ENCODE measurements around the gene GCKR. TPM values are rescaled to one million over a fixed set of nuclear protein-coding genes. Genes with fewer than 3 reads are reported as not detected.

GCKR gene
- total and polyA plus RNA-seq, 4 donors: 0.13 to 7.7 (median 1.5) TPM

- H3K9me3 ChIP-seq (ENCODE audit: control insufficient read depth, low read length): no peaks in the 10 kb centered on the region
- no peaks in the 10 kb centered on the region for H3K27me3 ChIP-seq (ENCODE audit: control insufficient read depth in 1 of 2, insufficient read depth in 2 of 2, low read length in 1 of 2)
- intact Hi-C loops (cut with DNase I): no loop called here
- ATAC-seq (ENCODE audit: low FRiP score) (peak; percentile 36), DNase-seq (no peak)
- H3K27ac ChIP-seq (ENCODE audit: low read depth in 1 of 2, low read length in 2 of 2): no peak overlapping the region
- 1 to 3% methylated on average over 11 of the region's 11 CpGs for WGBS, 2 donors
- H3K36me3 ChIP-seq (ENCODE audit: control insufficient read depth in 1 of 2, insufficient read depth in 2 of 2, low read length in 1 of 2): peaks cover 0 to 4% of the 10 kb centered on the region in 2 donors
- H3K4me3 ChIP-seq (ENCODE audit: low read length in 2 of 2): peak overlapping the region; percentile 48 to 60
- H3K4me1 ChIP-seq (ENCODE audit: control insufficient read depth in 1 of 2, insufficient read depth in 2 of 2, low read length in 2 of 2): no peaks in the 10 kb centered on the region
Observed at GRCh38 chr2:27489118-27489497, 7.5 kb upstream of the GCKR start.

GRCh38 chr2:27489498-27490397 is 6.9 kb upstream of the GCKR start, which contains the start of gene IFT172:
Gene IFT172, minus strand, starts transcription at chr2:27489743. Its CDS starts 90 bp downstream, at chr2:27489653.
- H3K36me3 ChIP-seq (ENCODE audit: control insufficient read depth in 1 of 2, insufficient read depth in 2 of 2, low read length in 1 of 2): peaks cover 0 to 3% of the 10 kb centered on the region in 2 donors
- ATAC-seq (ENCODE audit: low FRiP score): peak; percentile 96
- 4% methylated on average over 43 of the region's 43 CpGs for WGBS, 2 donors
- peak within 1 kb of the TSS; percentile 48 to 60 for H3K4me3 ChIP-seq (ENCODE audit: low read length in 2 of 2)
- intact Hi-C loops (cut with DNase I): loop anchor here (5.0 to 10.0 kb wide), 3 partner anchors 62 to 135 kb away; partner anchors contain the start of genes CCDC121 (in 1 of the 2), GPN1 (in 1 of the 2), NRBP1 (in 1 of the 2) and ZNF512 (in 1 of the 2)
- H3K4me1 ChIP-seq (ENCODE audit: control insufficient read depth in 1 of 2, insufficient read depth in 2 of 2, low read length in 2 of 2): no peaks in the 10 kb centered on the region
- peak within 1 kb of the TSS in 1 of 2 donors; percentile 39 for H3K27ac ChIP-seq (ENCODE audit: low read depth in 1 of 2, low read length in 2 of 2)
- no peaks in the 10 kb centered on the region for H3K27me3 ChIP-seq (ENCODE audit: control insufficient read depth in 1 of 2, insufficient read depth in 2 of 2, low read length in 1 of 2)
- peak; percentile 99 for DNase-seq
- no peaks in the 10 kb centered on the region for H3K9me3 ChIP-seq (ENCODE audit: control insufficient read depth, low read length)

GRCh38 chr2:27492557-27492956 is 4.1 kb upstream of the GCKR start:
- Histone ChIP-seq H3K9me3 (ENCODE audit: control insufficient read depth, low read length) (no peaks in the 10 kb centered on the region), H3K27ac (ENCODE audit: low read depth in 1 of 2, low read length in 2 of 2) (no peak overlapping the region)
- intact Hi-C loops (cut with DNase I): loop anchor here (5.0 to 10.0 kb wide), 3 partner anchors 65 to 132 kb away; partner anchors contain the start of genes CCDC121 (in 1 of the 2), GPN1 (in 1 of the 2), NRBP1 (in 1 of the 2) and ZNF512 (in 1 of the 2)

GRCh38 chr2:27493948-27494283 is 2.7 kb upstream of the GCKR start:
- Histone ChIP-seq H3K9me3 (ENCODE audit: control insufficient read depth, low read length) (no peaks in the 10 kb centered on the region), H3K4me1 (ENCODE audit: control insufficient read depth in 1 of 2, insufficient read depth in 2 of 2, low read length in 2 of 2) (no peaks in the 10 kb centered on the region), H3K27ac (ENCODE audit: low read depth in 1 of 2, low read length in 2 of 2) (peak overlapping the region in 1 of 2 donors; percentile 11), H3K27me3 (ENCODE audit: control insufficient read depth in 1 of 2, insufficient read depth in 2 of 2, low read length in 1 of 2) (no peaks in the 10 kb centered on the region), H3K4me3 (ENCODE audit: low read length in 2 of 2) (no peak overlapping the region), H3K36me3 (ENCODE audit: control insufficient read depth in 1 of 2, insufficient read depth in 2 of 2, low read length in 1 of 2) (no peaks in the 10 kb centered on the region)
- ATAC-seq (ENCODE audit: low FRiP score) (peak; percentile 21), DNase-seq (no peak)
- 86 to 89% methylated on average over 13 of the region's 13 CpGs for WGBS, 2 donors
- intact Hi-C loops (cut with DNase I): loop anchor here (5.0 to 10.0 kb wide), 3 partner anchors 67 to 131 kb away; partner anchors contain the start of genes CCDC121 (in 1 of the 2), GPN1 (in 1 of the 2), NRBP1 (in 1 of the 2) and ZNF512 (in 1 of the 2)

More at GRCh38 chr2:27492557-27492956, 4.1 kb upstream of the GCKR start:
- Histone ChIP-seq H3K4me3 (ENCODE audit: low read length in 2 of 2) (no peak overlapping the region), H3K36me3 (ENCODE audit: control insufficient read depth in 1 of 2, insufficient read depth in 2 of 2, low read length in 1 of 2) (no peaks in the 10 kb centered on the region), H3K4me1 (ENCODE audit: control insufficient read depth in 1 of 2, insufficient read depth in 2 of 2, low read length in 2 of 2) (no peaks in the 10 kb centered on the region), H3K27me3 (ENCODE audit: control insufficient read depth in 1 of 2, insufficient read depth in 2 of 2, low read length in 1 of 2) (no peaks in the 10 kb centered on the region)
- ATAC-seq (ENCODE audit: low FRiP score) (no peak), DNase-seq (no peak)
- WGBS, 2 donors: 86 to 92% methylated on average over 4 of the region's 4 CpGs

GRCh38 chr2:27494284-27494943 is 2.2 kb upstream of the GCKR start:
- peak; percentile 67 to 87 for DNase-seq

GRCh38 chr2:27494944-27495554 is 1.6 kb upstream of the GCKR start, which contains the start of gene FNDC4:
Gene FNDC4, minus strand, starts transcription at chr2:27495200. Its CDS starts 521 bp downstream, at chr2:27494679.
- WGBS, 2 donors: 0 to 1% methylated on average over 29 to 70 of the region's 70 CpGs
- no peaks in the 10 kb centered on the region for H3K27me3 ChIP-seq (ENCODE audit: control insufficient read depth in 1 of 2, insufficient read depth in 2 of 2, low read length in 1 of 2)
- intact Hi-C loops (cut with DNase I): loop anchor here (5.0 to 10.0 kb wide), 3 partner anchors 68 to 130 kb away; partner anchors contain the start of genes CCDC121 (in 1 of the 2), GPN1 (in 1 of the 2), NRBP1 (in 1 of the 2) and ZNF512 (in 1 of the 2)
- ATAC-seq (ENCODE audit: low FRiP score): no peak
- H3K36me3 ChIP-seq (ENCODE audit: control insufficient read depth in 1 of 2, insufficient read depth in 2 of 2, low read length in 1 of 2): no peaks in the 10 kb centered on the region
- peak within 1 kb of the TSS; percentile 14 to 17 for H3K27ac ChIP-seq (ENCODE audit: low read depth in 1 of 2, low read length in 2 of 2)
- peak; percentile 50 to 82 for DNase-seq
- H3K9me3 ChIP-seq (ENCODE audit: control insufficient read depth, low read length): no peaks in the 10 kb centered on the region
- no peaks in the 10 kb centered on the region for H3K4me1 ChIP-seq (ENCODE audit: control insufficient read depth in 1 of 2, insufficient read depth in 2 of 2, low read length in 2 of 2)
- H3K4me3 ChIP-seq (ENCODE audit: low read length in 2 of 2): peak within 1 kb of the TSS; percentile 82 to 86

More at GRCh38 chr2:27494284-27494943, 2.2 kb upstream of the GCKR start:
- H3K27ac ChIP-seq (ENCODE audit: low read depth in 1 of 2, low read length in 2 of 2): peak overlapping the region; percentile 14 to 17
- H3K4me3 ChIP-seq (ENCODE audit: low read length in 2 of 2): peak overlapping the region; percentile 82 to 86
- no peaks in the 10 kb centered on the region for H3K36me3 ChIP-seq (ENCODE audit: control insufficient read depth in 1 of 2, insufficient read depth in 2 of 2, low read length in 1 of 2)
- no peaks in the 10 kb centered on the region for H3K4me1 ChIP-seq (ENCODE audit: control insufficient read depth in 1 of 2, insufficient read depth in 2 of 2, low read length in 2 of 2)
- 8 to 11% methylated on average over 30 to 35 of the region's 35 CpGs for WGBS, 2 donors
- no peaks in the 10 kb centered on the region for H3K27me3 ChIP-seq (ENCODE audit: control insufficient read depth in 1 of 2, insufficient read depth in 2 of 2, low read length in 1 of 2)
- ATAC-seq (ENCODE audit: low FRiP score): peak; percentile 40
- H3K9me3 ChIP-seq (ENCODE audit: control insufficient read depth, low read length): no peaks in the 10 kb centered on the region
- intact Hi-C loops (cut with DNase I): loop anchor here (5.0 to 10.0 kb wide), 3 partner anchors 67 to 130 kb away; partner anchors contain the start of genes CCDC121 (in 1 of the 2), GPN1 (in 1 of the 2), NRBP1 (in 1 of the 2) and ZNF512 (in 1 of the 2)

- Histone ChIP-seq H3K27ac (ENCODE audit: low read depth in 1 of 2, low read length in 2 of 2) (no peak overlapping the region), H3K4me1 (ENCODE audit: control insufficient read depth in 1 of 2, insufficient read depth in 2 of 2, low read length in 2 of 2) (no peaks in the 10 kb centered on the region), H3K4me3 (ENCODE audit: low read length in 2 of 2) (no peak overlapping the region), H3K9me3 (ENCODE audit: control insufficient read depth, low read length) (no peaks in the 10 kb centered on the region), H3K27me3 (ENCODE audit: control insufficient read depth in 1 of 2, insufficient read depth in 2 of 2, low read length in 1 of 2) (no peaks in the 10 kb centered on the region), H3K36me3 (ENCODE audit: control insufficient read depth in 1 of 2, insufficient read depth in 2 of 2, low read length in 1 of 2) (no peaks in the 10 kb centered on the region)
- intact Hi-C loops (cut with DNase I): loop anchor here (10.0 kb wide), 2 partner anchors 89 to 129 kb away; partner anchors contain the start of genes CCDC121 (in 1 of the 2), GPN1 (in 1 of the 2) and ZNF512 (in 1 of the 2)
- ATAC-seq (ENCODE audit: low FRiP score) (no peak), DNase-seq (no peak)
- 42 to 43% methylated on average over 4 of the region's 4 CpGs for WGBS, 2 donors
Observed at GRCh38 chr2:27495840-27496356, 741 bp upstream of the GCKR start.

All from aorta (tissue), 5 donors.